Bronchial epithelial cell (primary cell): ENCODE results near the gene KIF17. TPM values are rescaled to one million over a fixed set of nuclear protein-coding genes. Genes with fewer than 3 reads are reported as not detected.

Experiments
- DNase-seq: peaks from one replicate; pipeline ENCODE4 v3.0.0-alpha.2; 2010; ENCODE audit warnings: low read depth
- FAIRE-seq: peaks from 2 replicates; lab custom pipeline; 2011; peaks lifted over from hg19 to GRCh38; lab: Jason Lieb, UNC
- H3K27me3 ChIP-seq: 2 replicates; pipeline ENCODE4 v1.5.1; 2011; ENCODE audit warnings: low read length; ENCODE audit not compliant: control insufficient read depth, insufficient read depth
- H3K36me3 ChIP-seq: 2 replicates; pipeline ENCODE4 v1.5.1; 2011; ENCODE audit warnings: low read length; ENCODE audit not compliant: control insufficient read depth, insufficient read depth
- H3K4me3 ChIP-seq: 2 replicates; pipeline ENCODE4 v1.5.1; 2011; ENCODE audit warnings: mild to moderate bottlenecking, low read depth, low read length, control low read depth
- CTCF ChIP-seq: IDR thresholded peaks from 2 replicates; pipeline ENCODE4 v1.5.1; 2011; ENCODE audit warnings: mild to moderate bottlenecking, moderate library complexity, low read length, control low read depth, inconsistent platforms; ENCODE audit not compliant: insufficient read depth, severe bottlenecking
- total RNA-seq: library from RNA; depleted of rRNA; stranded (reverse); fragments of >200 nt; gene quantifications from 2 replicates; pipeline ENCODE4 v1.2.1, GENCODE V29; 2014

The KIF17 gene
- total RNA-seq, 1 donor from 2014 or later: 3.2 TPM

- no peak for FAIRE-seq
- TF ChIP-seq CTCF: no peak
- DNase-seq: no peak
Measured at GRCh38 chr1:20626098-20626427, 91.7 kb downstream of the KIF17 start.

GRCh38 chr1:20625176-20626097 is 92.4 kb downstream of the KIF17 start:
- no peak overlapping the region for H3K4me3 ChIP-seq
- FAIRE-seq (no peak), DNase-seq (no peak)
- no peak for TF ChIP-seq CTCF
- H3K36me3 ChIP-seq: no peaks in the 10 kb centered on the region
- no peaks in the 10 kb centered on the region for H3K27me3 ChIP-seq

More at GRCh38 chr1:20626098-20626427, 91.7 kb downstream of the KIF17 start:
- H3K4me3 ChIP-seq: no peak overlapping the region
- no peaks in the 10 kb centered on the region for H3K36me3 ChIP-seq
- no peaks in the 10 kb centered on the region for H3K27me3 ChIP-seq

- no peak for DNase-seq
Measured at GRCh38 chr1:20624709-20625108, 93.1 kb downstream of the KIF17 start.

DNA sequence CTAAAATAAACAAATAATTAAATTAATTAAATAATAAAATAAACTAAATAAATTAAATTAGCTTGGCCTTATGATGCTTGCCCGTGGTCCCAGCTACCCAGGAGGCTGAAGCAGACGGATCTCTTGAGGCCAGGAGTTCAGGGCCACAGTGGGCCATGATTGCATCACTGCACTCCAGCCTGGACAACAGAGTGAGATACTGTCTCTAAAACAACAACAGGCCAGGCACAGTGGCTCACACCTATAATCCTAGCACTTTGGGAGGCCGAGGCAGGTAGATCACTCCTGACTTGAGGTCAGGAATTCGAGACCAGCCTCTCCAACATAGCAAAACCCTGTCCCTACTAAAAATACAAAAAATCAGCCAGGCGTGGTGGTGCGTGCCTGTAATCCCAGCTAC is 96.8 kb downstream of the KIF17 start:
- FAIRE-seq: no peak
- Histone ChIP-seq H3K36me3 (no peaks in the 10 kb centered on the region), H3K4me3 (no peak overlapping the region), H3K27me3 (no peaks in the 10 kb centered on the region)
- no peak for TF ChIP-seq CTCF
- DNase-seq: no peak

More at GRCh38 chr1:20624709-20625108, 93.1 kb downstream of the KIF17 start:
- FAIRE-seq: no peak
- H3K27me3 ChIP-seq: no peaks in the 10 kb centered on the region
- H3K36me3 ChIP-seq: no peaks in the 10 kb centered on the region
- H3K4me3 ChIP-seq: no peak overlapping the region
- TF ChIP-seq CTCF: no peak

DNA sequence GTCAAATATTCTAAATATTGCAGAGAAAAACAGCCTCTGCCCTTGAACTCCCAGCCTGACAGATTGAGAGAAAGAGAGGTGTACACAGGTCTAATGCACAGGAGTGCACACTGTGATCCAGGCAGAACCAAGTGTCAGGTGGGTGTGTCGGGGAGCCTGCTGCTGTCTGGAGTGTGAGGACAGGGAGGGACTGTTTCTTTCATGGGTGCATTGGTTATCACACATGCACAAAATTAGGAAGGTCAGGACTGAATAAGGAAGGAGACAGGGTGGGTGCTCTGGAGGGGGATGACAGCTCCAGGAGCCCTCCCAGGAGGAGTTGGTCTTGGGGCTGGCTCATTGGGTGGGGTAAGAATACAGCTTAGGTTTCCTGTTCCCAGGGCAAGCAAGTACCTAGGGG is 97.8 kb downstream of the KIF17 start:
- Histone ChIP-seq H3K4me3 (no peak overlapping the region), H3K36me3 (no peaks in the 10 kb centered on the region), H3K27me3 (no peaks in the 10 kb centered on the region)
- FAIRE-seq (no peak), DNase-seq (no peak)
- no peak for TF ChIP-seq CTCF
